H1 (cell line): ENCODE data around the gene TSC1. TPM values are rescaled to one million over a fixed set of nuclear protein-coding genes. Genes with fewer than 3 reads are reported as not detected.

Source experiments
- CTCF ChIA-PET: fragments of 300-600 bp; sonication (Branson Sonifier 250); formaldehyde crosslinking; loops from one replicate; lab custom pipeline; 2021; ENCODE audit not compliant: partially characterized antibody; lab: Charles Lee
- POLR2A ChIA-PET: fragments of 300-600 bp; sonication (Branson Sonifier 250); formaldehyde crosslinking; loops from one replicate; lab custom pipeline; 2021; ENCODE audit warnings: inconsistent platforms; ENCODE audit not compliant: partially characterized antibody; lab: Charles Lee
- DNase-seq, 2 experiments: peaks; one replicate each; pipeline versions ENCODE4 v3.0.0 to v3.0.0-alpha.2; 2010 to 2022; ENCODE audit warnings: low spot score in 2 of 2, low read depth in 1 of 2, mixed read lengths in 1 of 2
- FAIRE-seq: peaks from 2 replicates; lab custom pipeline; 2011; peaks lifted over from hg19 to GRCh38; lab: Jason Lieb, UNC
- H2AFZ ChIP-seq: 2 replicates; pipeline ENCODE4 v1.8.1; 2012; ENCODE audit warnings: low read length, inconsistent platforms
- H2AK5ac ChIP-seq: 2 replicates; pipeline ENCODE4 v1.6.1; 2013; ENCODE audit warnings: low read depth, low read length
- H2BK120ac ChIP-seq: replicated peaks from 2 replicates; pipeline ENCODE3; 2013; ENCODE audit warnings: low read depth, low read length, inconsistent platforms
- H2BK12ac ChIP-seq: 2 replicates; pipeline ENCODE4 v1.6.1; 2013; ENCODE audit warnings: low read depth, low read length
- H2BK15ac ChIP-seq: 2 replicates; pipeline ENCODE4 v1.6.1; 2013; ENCODE audit warnings: low read length
- H2BK20ac ChIP-seq: 2 replicates; pipeline ENCODE4 v1.6.1; 2013; ENCODE audit warnings: low read length
- H2BK5ac ChIP-seq: 2 replicates; pipeline ENCODE4 v1.6.1; 2013; ENCODE audit warnings: low read depth, low read length
- H3K14ac ChIP-seq: 2 replicates; pipeline ENCODE4 v1.6.1; 2013; ENCODE audit warnings: inconsistent platforms; ENCODE audit not compliant: insufficient read length
- H3K18ac ChIP-seq: 2 replicates; pipeline ENCODE4 v1.6.1; 2013; ENCODE audit warnings: low read length; ENCODE audit errors: extremely low read depth
- H3K23ac ChIP-seq: 2 replicates; pipeline ENCODE4 v1.6.1; 2013; ENCODE audit warnings: inconsistent platforms; ENCODE audit not compliant: insufficient read length
- H3K23me2 ChIP-seq: 2 replicates; pipeline ENCODE4 v1.6.1; 2013; ENCODE audit warnings: low read depth, low read length
- H3K27ac ChIP-seq: 2 replicates; pipeline ENCODE4 v1.6.1; 2011; ENCODE audit warnings: low read depth, low read length, inconsistent platforms
- H3K27me3 ChIP-seq, 4 experiments: replicated peaks in 1 of 4; 1 replicate in 1 of 4; 2 replicates in 3 of 4; pipeline versions ENCODE4 v1.6.1 to v1.8.1; 2011 to 2013; ENCODE audit warnings: low read length in 3 of 4, mild to moderate bottlenecking in 3 of 4, inconsistent platforms in 2 of 4, mixed read lengths in 2 of 4, moderate library complexity in 1 of 4; ENCODE audit not compliant: control insufficient read depth in 3 of 4, insufficient read depth in 3 of 4; ENCODE audit errors: extremely low read depth in 1 of 4
- H3K36me3 ChIP-seq, 4 experiments: 2 replicates each; pipeline versions ENCODE4 v1.6.1 to v1.8.1; 2011 to 2013; ENCODE audit warnings: mild to moderate bottlenecking in 4 of 4, low read length in 3 of 4, moderate library complexity in 2 of 4, control low read depth in 1 of 4, inconsistent platforms in 1 of 4; ENCODE audit not compliant: insufficient read depth in 4 of 4, control insufficient read depth in 2 of 4
- H3K4ac ChIP-seq: replicated peaks from 2 replicates; pipeline ENCODE3; 2013; ENCODE audit warnings: low read length, low read depth, mixed read lengths, inconsistent platforms; ENCODE audit not compliant: insufficient read length
- H3K4me1 ChIP-seq, 4 experiments: replicated peaks in 1 of 4; 1 replicate in 1 of 4; 2 replicates in 3 of 4; pipeline versions ENCODE4 v1.6.1 to v1.8.1; 2011 to 2013; ENCODE audit warnings: low read length in 3 of 4, inconsistent platforms in 2 of 4, mixed read lengths in 1 of 4; ENCODE audit not compliant: insufficient read depth in 4 of 4, control insufficient read depth in 3 of 4
- H3K4me2 ChIP-seq, 2 experiments: 2 replicates each; pipeline versions ENCODE4 v1.6.1 to v1.8.1; 2011 to 2013; ENCODE audit warnings: low read depth in 2 of 2, low read length in 2 of 2, control low read depth in 1 of 2, inconsistent platforms in 1 of 2, mild to moderate bottlenecking in 1 of 2; ENCODE audit not compliant: insufficient read depth in 1 of 2
- H3K4me3 ChIP-seq, 4 experiments: fragments of 200-600, 300-600 bp in 1 of 4; sonication (generic), shearing (Covaris generic), sonication (Bioruptor Twin) in 1 of 4; 2 replicates each; pipeline versions ENCODE4 v1.5.1 to v1.8.1; 2011 to 2016; ENCODE audit warnings: low read length in 4 of 4, low read depth in 3 of 4, control low read depth in 2 of 4, inconsistent platforms in 2 of 4, mild to moderate bottlenecking in 2 of 4, mixed read lengths in 1 of 4, moderate library complexity in 1 of 4; ENCODE audit not compliant: insufficient read depth in 2 of 4; ENCODE audit errors: extremely low read depth in 1 of 4
- H3K56ac ChIP-seq: replicated peaks from 2 replicates; pipeline ENCODE3; 2013; ENCODE audit warnings: low read depth, mild to moderate bottlenecking, mixed read lengths, low read length, inconsistent platforms; ENCODE audit not compliant: insufficient read length
- H3K79me1 ChIP-seq: 2 replicates; pipeline ENCODE4 v1.6.1; 2013; ENCODE audit warnings: low read depth, low read length, control low read depth
- H3K79me2 ChIP-seq, 2 experiments: 2 replicates each; pipeline versions ENCODE4 v1.6.1 to v1.8.1; 2012 to 2013; ENCODE audit warnings: low read length in 2 of 2, mild to moderate bottlenecking in 2 of 2, inconsistent platforms in 1 of 2; ENCODE audit not compliant: insufficient read depth in 2 of 2, control insufficient read depth in 1 of 2
- H3K9ac ChIP-seq, 4 experiments: replicated peaks in 1 of 4; 1 replicate in 1 of 4; 2 replicates in 3 of 4; pipeline versions ENCODE4 v1.6.1 to v1.8.1; 2011 to 2013; ENCODE audit warnings: low read depth in 3 of 4, low read length in 3 of 4, control low read depth in 2 of 4, mild to moderate bottlenecking in 2 of 4, moderate library complexity in 2 of 4, inconsistent platforms in 1 of 4; ENCODE audit errors: extremely low read depth in 1 of 4
- H3K9me3 ChIP-seq, 2 experiments: 2 replicates each; pipeline versions ENCODE4 v1.6.1 to v1.8.1; 2012 to 2013; ENCODE audit warnings: mild to moderate bottlenecking in 2 of 2, moderate library complexity in 2 of 2, control low read depth in 1 of 2, inconsistent platforms in 1 of 2, low read depth in 1 of 2, low read length in 1 of 2, mixed read lengths in 1 of 2; ENCODE audit not compliant: insufficient read depth in 2 of 2
- H4K20me1 ChIP-seq, 2 experiments: replicated peaks in 1 of 2; 2 replicates each; pipeline versions ENCODE3 to v1.8.1; 2011 to 2013; ENCODE audit warnings: inconsistent platforms in 2 of 2, low read length in 2 of 2, mild to moderate bottlenecking in 1 of 2; ENCODE audit not compliant: insufficient read depth in 2 of 2, control insufficient read depth in 1 of 2
- H4K5ac ChIP-seq: 2 replicates; pipeline ENCODE4 v1.6.1; 2013; ENCODE audit warnings: low read length, low read depth, mixed read lengths, inconsistent platforms; ENCODE audit not compliant: insufficient read length
- H4K8ac ChIP-seq: 2 replicates; pipeline ENCODE4 v1.8.0; 2013; ENCODE audit warnings: mild to moderate bottlenecking, moderate library complexity, low read length, inconsistent platforms; ENCODE audit not compliant: insufficient read depth; ENCODE audit errors: extremely low read depth
- H4K91ac ChIP-seq: replicated peaks from 2 replicates; pipeline ENCODE3; 2013; ENCODE audit warnings: low read length, mixed read lengths, inconsistent platforms; ENCODE audit not compliant: insufficient read length
- JUND ChIP-seq: IDR thresholded peaks from 2 replicates; pipeline ENCODE4 v1.6.1; 2011; ENCODE audit warnings: mild to moderate bottlenecking, improper control_type of control experiment, low read length
- RNF2 ChIP-seq: fragments of 200-900, 300-1000 bp; sonication (generic); IDR thresholded peaks from 2 replicates; pipeline ENCODE4 v1.7.1; 2016; ENCODE audit warnings: borderline replicate concordance, low read depth, mild to moderate bottlenecking, antibody characterized with exemption, low read length; ENCODE audit not compliant: poor library complexity, severe bottlenecking; ENCODE audit errors: missing control alignments
- WGBS, 2 experiments: shearing (Covaris generic) in 1 of 2; methylation state at CpG; one replicate each; pipeline versions ENCODE4 v1.1.6 to v1.1.7; 2013 to 2015; ENCODE audit warnings: low lambda C conversion rate in 2 of 2, mixed read lengths in 2 of 2, inconsistent platforms in 1 of 2, low coverage in 1 of 2, missing lambda C conversion rate in 1 of 2; ENCODE audit not compliant: insufficient replicate concordance in 2 of 2, insufficient coverage in 1 of 2, insufficient read length in 1 of 2; ENCODE audit errors: extremely low coverage in 1 of 2, missing lambda C conversion rate in 1 of 2; 5-methylcytosine and 5-hydroxymethylcytosine counted together
- polyA plus RNA-seq, 7 experiments: library from polyadenylated mRNA; depleted of rRNA in 3 of 7; stranded (reverse) in 5 of 7; unstranded in 2 of 7; fragments of >200 nt in 5 of 7; fragments of 200-250 nt in 2 of 7; gene quantifications; 1 replicate in 5 of 7; 2 replicates in 1 of 7; 4 replicates in 1 of 7; pipeline versions ENCODE4 v1.2.1 to v1.2.3, GENCODE V29; 2011 to 2013; ENCODE audit warnings: missing spikeins in 2 of 7, mixed read lengths in 2 of 7
- total RNA-seq: library from RNA; stranded (reverse); fragmentation: NEBNext Ultra II Directional; extraction: Animal tissue kit (Norgen Biotek cat#: 25700); gene quantifications from 2 replicates; pipeline ENCODE4 v1.2.1, GENCODE V29; 2021

The TSC1 gene
- total and polyA plus RNA-seq, 2 of the 8 experiments (the other 6 are each of a cell fraction or from before 2014, with no cell fraction given) = 37.2 to 46.0 TPM

- Histone ChIP-seq H2BK5ac (no peak overlapping the region), H3K27ac (no peak overlapping the region), H3K14ac (no peak overlapping the region), H3K36me3 (no peaks in the 10 kb centered on the region), H3K18ac (no peak overlapping the region), H2AK5ac (no peak overlapping the region)
- DNase-seq = no peak
- TF ChIP-seq RNF2 = no peak
- TF ChIP-seq JUND = no peak
- TF ChIP-seq, all 59 proteins: peak for 0
- no peaks in the 10 kb centered on the region for H3K9me3 ChIP-seq
- H3K79me1 ChIP-seq = no peaks in the 10 kb centered on the region
- WGBS, 2 experiments = 93% methylated on average over 6 of the region's 6 CpGs; no CpG with 5 or more reads in 1 of the 2 experiments
- FAIRE-seq = no peak
- POLR2A ChIA-PET = no interaction called here
- H4K8ac ChIP-seq = no peak overlapping the region
- peaks cover 0 to 12% (median 9%) of the 10 kb centered on the region in 4 experiments; a peak in 6 of 7 replicates for H3K27me3 ChIP-seq
- H2BK120ac ChIP-seq = no peak overlapping the region
- no peak overlapping the region for H2AFZ ChIP-seq
- no peak overlapping the region for H2BK20ac ChIP-seq
- H3K23ac ChIP-seq = no peak overlapping the region
- H4K5ac ChIP-seq = no peak overlapping the region
- no peak overlapping the region for H2BK12ac ChIP-seq
- H3K79me2 ChIP-seq = no peaks in the 10 kb centered on the region
- no peak overlapping the region for H4K91ac ChIP-seq
- no peaks in the 10 kb centered on the region for H4K20me1 ChIP-seq
- H3K23me2 ChIP-seq = peaks cover 7% of the 10 kb centered on the region; the same call in 1 of the 2 replicates
- H2BK15ac ChIP-seq = no peak overlapping the region
- no peak overlapping the region for H3K4me3 ChIP-seq
- H3K56ac ChIP-seq = no peak overlapping the region
- H3K4me1 ChIP-seq = peaks cover 0 to 6% (median 0%) of the 10 kb centered on the region in 4 experiments; a peak in 2 of 7 replicates
- H3K4ac ChIP-seq = no peak overlapping the region
- H3K9ac ChIP-seq = no peak overlapping the region
- CTCF ChIA-PET = interaction anchor here (0.9 to 15.0 kb wide), 4 partner anchors 9 to 33 kb away, joined by 3 to 115 read pairs (median 5); no protein-coding TSS in a partner anchor
- H3K4me2 ChIP-seq = no peak overlapping the region
Measured at GRCh38 chr9:132881826-132882225, 62.6 kb downstream of the TSC1 start.
